LNCAP (cell line): ENCODE results near the gene RET.

ENCODE experiments used
- TF ChIP-seq, protein P1 (sequence below): fragments of 450-650 bp; IDR thresholded peaks from 2 replicates; pipeline ENCODE4 v1.5.1; 2017; ENCODE audit warnings: mild to moderate bottlenecking

The RET gene

DNA sequence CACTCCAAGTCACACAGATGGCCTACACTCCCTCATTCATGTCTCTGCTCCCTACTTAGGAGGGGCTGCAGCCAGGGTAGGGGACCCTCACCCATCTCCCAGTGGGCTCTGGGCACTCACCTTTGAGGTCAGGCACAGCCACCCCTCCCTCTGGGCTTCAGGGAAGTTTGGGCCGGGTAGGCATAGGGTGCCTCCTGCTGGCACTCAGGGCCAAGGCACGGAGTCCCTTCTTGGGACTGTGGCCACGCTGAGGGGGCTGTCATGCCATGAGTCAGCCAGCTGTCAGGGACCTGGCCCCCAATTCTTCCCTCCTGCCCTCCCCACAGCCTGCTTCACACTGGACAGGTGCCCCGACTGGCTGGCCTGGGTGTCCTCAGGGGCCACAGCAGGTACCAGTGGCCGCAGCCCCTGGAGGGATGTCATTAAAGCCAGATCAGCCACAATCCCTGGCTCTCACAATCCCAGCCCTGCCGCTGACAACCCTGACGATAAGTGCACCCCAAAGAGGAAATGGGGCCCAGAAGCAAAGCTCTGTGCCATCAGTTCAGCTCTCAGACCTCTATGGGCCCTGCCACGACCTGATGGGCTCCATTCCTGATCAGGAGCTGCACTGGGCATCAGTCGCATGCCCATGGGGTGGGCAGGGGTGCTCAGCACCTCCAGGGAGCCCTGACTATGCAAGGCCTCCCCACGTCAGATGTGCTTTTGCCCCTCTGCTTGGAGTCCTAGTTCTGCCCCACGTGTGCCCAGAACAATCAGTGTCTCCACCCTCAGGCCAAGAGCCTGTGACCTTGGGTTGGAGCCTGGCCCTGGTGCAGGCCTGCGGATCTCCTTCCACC lies 34.1 kb upstream of the RET start:
- TF ChIP-seq, protein P1, sequence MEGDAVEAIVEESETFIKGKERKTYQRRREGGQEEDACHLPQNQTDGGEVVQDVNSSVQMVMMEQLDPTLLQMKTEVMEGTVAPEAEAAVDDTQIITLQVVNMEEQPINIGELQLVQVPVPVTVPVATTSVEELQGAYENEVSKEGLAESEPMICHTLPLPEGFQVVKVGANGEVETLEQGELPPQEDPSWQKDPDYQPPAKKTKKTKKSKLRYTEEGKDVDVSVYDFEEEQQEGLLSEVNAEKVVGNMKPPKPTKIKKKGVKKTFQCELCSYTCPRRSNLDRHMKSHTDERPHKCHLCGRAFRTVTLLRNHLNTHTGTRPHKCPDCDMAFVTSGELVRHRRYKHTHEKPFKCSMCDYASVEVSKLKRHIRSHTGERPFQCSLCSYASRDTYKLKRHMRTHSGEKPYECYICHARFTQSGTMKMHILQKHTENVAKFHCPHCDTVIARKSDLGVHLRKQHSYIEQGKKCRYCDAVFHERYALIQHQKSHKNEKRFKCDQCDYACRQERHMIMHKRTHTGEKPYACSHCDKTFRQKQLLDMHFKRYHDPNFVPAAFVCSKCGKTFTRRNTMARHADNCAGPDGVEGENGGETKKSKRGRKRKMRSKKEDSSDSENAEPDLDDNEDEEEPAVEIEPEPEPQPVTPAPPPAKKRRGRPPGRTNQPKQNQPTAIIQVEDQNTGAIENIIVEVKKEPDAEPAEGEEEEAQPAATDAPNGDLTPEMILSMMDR = peak; percentile 34

DNA sequence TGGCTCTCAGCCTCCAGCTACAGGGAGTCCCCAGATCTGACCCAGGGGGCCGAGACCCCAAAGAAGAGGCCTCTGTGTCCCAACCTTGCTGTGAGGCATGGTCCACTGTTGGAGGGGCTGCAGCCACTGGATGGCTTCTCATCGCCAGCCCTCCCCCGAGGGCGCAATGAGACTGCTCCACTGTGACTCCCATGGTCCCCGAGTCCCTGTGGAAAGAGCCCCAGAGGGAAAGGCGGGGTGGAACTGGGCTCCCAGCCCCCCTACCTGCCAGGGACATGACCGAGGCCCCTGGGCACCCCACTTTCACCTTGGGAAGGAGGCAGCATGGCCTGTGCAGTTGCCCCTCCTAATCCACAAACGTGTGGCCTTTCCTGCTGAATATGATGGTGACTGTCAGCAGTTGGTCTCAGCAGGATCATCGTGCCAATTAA lies 33.5 kb upstream of the RET start:
- TF ChIP-seq, protein P1 = no peak

DNA sequence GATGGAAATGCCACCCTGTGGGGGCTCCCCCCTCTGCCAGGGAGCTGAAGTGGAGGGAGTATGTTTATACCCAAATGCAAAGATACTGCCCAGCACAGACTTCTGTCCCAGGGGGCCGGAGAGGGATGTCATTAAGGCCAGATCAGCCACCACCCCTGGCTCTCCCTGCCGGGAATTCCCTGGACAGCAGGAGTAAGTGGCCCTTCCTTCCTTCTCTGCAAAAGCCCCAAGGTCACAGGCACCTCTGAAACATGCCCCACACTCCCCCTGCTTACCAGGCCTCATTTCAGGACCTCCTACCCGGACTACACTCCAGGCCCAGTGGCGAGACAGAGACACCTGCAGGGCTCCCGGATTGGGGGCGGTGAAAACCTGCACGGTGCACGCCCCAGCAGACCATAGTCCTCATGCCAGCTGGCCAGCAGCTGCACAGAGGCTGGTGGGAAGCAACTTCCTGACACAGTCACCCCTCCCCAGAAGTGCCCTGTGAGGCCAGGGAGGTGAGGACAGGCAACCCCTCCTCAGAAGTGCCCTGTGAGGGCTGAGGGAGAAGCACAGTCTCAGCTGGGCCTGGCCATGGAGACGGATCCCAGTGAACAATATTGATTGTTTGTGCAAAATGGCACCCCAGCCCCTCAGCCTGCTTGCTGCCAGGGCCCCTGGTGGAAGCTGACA lies 33.0 kb upstream of the RET start:
- TF ChIP-seq, protein P1 = no peak

DNA sequence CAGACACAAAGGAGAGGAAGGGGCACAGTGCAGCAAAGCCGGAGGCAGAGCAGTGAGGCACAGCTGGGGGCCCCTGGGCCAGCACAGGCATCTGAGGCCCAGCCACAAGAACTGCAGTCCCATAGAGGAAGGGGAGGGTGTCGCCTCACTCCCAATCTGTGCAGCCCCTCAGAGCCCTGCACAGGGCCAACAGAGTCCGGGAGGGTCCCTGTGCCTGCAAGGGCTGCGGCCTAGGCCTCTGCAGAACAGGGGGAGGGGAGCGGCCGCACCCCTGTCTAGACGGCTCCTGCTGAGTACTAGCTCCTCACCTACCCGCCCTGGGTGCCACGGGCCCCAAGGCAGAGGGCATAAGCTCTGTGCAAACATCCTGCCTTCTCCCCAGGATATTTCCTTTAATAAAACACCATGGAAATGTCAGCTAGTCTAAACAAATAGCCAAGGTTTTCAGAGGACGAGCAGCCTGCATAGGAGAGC lies 32.4 kb upstream of the RET start:
- TF ChIP-seq, protein P1 = no peak

DNA sequence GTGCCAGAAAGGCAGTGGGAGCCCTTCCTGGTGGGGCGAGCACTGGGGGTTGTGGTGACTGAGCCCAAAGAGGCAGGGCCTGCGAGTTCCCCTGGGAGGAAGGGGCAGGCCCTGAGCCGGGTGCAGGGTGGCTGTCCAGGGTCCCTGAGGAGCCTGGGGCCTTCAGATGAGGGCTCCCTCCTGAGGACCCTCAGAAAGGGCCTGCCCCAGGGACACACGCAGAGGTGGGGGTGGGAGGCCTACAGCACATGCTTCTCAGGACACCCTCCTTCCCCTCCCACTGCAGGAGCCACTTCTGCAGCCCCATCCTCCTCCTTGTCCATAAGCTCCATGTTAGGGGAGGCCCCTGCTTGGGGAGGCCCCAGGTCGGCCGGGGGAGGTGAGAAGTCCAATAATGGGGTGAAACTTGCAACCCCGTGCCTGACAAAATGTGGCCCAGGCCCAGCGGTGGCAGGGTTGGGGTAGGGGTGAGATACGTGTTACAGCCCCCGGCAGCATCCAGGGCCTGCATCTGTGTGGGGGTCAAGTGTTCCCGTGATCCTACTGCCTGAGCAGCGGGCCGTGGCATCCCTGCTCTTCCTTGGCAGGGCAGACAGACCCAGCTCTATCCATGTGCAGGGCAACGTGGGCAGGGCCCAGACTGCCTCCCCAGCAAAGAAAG lies 31.8 kb upstream of the RET start:
- TF ChIP-seq, protein P1 = no peak

DNA sequence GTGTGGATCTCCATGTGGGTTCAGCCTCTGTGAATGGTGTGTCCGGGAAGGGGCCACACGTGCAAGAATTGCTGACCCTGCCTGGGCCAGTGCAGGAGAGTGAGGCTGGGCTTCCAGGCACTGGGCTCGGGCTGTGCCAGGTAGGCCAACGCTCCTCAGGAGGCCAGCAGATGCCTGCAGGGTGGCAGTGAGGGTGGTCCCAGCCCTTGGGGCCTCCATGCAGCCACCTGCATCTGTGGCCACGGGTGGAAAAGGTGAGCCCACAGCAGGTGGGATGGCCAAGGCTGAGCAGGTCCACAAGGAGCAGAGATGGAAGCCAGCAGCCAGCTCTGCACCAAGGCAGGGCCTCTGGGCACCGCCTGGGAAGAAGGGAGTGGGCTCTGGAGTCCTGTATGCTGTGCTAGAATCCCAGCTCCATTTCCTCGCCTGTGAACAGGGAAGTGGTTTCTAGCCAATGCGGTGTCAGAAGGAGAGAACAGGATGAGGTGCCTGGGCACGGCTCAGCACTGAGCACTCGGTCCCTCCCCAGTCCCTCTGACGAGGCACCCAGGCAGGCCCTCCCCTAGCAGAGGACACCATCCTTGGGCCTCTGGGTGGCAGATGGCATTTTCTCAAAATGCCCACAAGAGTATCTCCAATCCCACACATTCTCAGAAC lies 31.1 kb upstream of the RET start:
- TF ChIP-seq, protein P1 = no peak
